Erythroblast (primary cell): ENCODE measurements around the gene GALNT7.

Experiments
- GATA1 ChIP-seq: IDR thresholded peaks from 2 replicates; pipeline ENCODE4 v1.6.1; 2011; ENCODE audit warnings: low read depth, mild to moderate bottlenecking, control low read depth, low read length, moderate library complexity
- POLR2A ChIP-seq: IDR thresholded peaks from 2 replicates; pipeline ENCODE4 v1.6.1; 2011; ENCODE audit warnings: mild to moderate bottlenecking, low read length

- TF ChIP-seq POLR2A (no peak), GATA1 (no peak)
Observed at GRCh38 chr4:173277340-173277739, 108.7 kb downstream of the GALNT7 start.
